Skin of body (tissue), 3 donors: ENCODE results near the gene PTGR2. TPM values are rescaled to one million over a fixed set of nuclear protein-coding genes. Genes with fewer than 3 reads are reported as not detected.
"Not testable (repeated sequence)": the region's sequence is repeated elsewhere in the genome, so short reads cannot be mapped to it uniquely, and the experiment has no call there.

Experiments used
- DNase-seq: peaks from one replicate; lab custom pipeline; 2025; lab: John Stamatoyannopoulos, UW
- small RNA-seq: library from RNA; depleted of rRNA; stranded (forward); fragments of <200 nt; gene quantifications from one replicate; pipeline ENCODE3, GENCODE V24; 2014; ENCODE audit warnings: low replicate concordance
- total RNA-seq: library from RNA; depleted of rRNA; stranded (reverse); fragments of >200 nt; gene quantifications from one replicate; pipeline ENCODE4 v1.2.3, GENCODE V29; 2014

Gene PTGR2
- total RNA-seq, 1 donor from 2014 or later: 3.7 TPM

DNA sequence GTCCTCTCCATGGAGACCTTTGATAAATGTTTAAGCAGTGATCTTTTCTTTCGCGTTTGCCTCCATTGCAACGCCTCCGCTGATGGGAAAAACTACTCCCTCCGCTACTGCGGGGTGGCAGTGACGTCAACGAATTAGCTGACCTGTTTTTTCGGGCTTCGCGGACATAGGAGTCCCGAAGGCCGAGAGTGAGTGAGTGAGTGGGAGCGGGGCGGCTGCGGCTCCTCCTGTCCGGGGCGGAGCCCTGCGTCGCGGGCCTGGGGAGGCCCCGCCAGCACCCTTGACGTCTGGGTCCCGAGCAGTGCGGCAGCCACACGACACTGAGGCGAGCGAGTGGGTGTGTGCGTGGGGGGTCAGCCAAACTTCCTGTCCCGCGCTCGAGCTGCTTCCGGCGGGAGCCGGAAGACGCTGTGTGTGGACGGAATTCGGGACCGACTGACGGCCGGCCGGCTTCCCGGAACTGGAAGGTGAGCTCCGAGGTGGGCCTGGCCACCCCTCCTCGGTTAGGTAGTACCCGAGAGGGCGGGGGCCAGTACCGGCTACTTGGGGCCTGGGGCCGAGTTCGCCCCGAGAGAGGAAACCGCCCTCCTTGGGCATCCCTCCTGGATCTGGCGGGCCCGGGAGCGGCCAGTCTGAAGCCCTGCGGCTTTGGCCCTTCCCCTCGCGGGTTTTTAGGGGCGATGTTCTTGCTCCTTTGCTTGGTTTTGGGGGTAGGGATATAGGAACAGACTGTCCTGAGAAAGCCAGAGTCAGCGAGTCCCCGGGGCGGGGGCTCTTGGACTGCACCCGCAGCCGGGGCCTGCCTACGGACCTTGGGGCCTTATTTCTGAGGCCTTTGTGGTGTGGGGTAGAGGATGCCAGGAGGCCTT is 35.1 kb downstream of the PTGR2 start, which contains the start of gene ZNF410:
Gene ZNF410 (plus strand): TSS at position 411 of the 869 bp plus-strand sequence. CDS start 5,317 bp downstream, outside the sequence.
- DNase-seq: peak; percentile 95

DNA sequence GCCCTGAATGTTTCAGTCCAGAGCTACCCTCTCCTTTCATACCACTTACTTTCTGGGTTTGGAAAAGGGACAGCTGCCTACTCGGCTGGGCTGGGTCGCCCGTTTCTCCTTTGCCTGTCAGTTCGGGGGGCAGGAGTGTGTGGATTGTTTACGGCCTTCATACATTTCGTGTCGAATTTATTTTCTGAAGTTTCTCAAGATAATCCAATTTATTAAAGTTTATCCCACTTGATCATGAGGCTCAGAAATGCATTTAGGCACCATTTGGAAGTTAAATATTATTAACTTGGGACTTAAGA is 35.6 kb downstream of the PTGR2 start:
- peak; percentile 18 for DNase-seq

DNA sequence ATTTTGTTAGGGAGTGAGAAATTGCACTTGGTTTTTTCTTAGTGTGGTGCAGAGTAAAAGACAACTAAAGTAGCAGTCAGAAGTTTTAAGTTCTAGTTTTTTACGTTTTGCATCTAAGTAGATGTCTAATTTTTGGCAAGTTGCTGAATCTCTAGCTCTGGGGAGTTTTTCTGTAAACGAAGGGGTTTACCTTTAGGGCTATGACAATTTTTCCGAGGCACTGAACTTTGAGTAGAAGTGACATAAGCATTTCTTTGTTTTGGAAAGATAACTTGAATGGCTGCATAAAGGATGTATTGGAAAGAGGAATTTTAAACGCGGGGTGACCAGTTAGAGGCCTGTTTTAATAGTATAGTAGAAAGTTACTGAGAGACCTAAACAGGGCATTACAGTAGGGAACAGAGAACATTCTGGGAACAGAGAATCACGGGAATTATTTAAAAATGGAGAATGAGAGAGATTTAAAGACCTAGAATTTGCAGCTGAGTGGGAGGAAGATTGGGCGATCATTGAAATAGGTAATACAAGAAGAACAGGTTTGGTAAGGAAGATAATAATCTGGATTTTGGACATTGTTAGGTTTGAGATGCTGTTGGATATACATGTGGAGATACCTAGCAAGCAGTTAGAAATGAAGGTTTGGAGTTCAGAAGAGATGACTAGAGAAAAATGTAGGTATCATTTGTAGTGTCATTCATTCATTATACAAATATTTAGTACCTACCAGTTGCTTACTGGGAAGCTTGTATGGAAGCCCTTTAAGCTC is 36.2 kb downstream of the PTGR2 start:
- no peak for DNase-seq

DNA sequence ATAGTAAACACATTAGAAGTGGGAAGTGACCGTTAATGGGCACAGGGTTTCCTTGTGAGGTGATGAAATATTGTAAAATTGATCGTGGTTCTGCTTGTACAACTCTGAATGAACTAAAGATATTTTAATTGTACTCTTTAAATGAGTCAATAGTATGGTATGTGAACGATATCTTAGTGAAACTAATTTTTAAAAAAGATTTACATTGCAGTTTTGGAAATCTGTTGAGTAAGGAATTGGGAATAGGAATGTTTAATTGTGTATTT is 36.8 kb downstream of the PTGR2 start:
- DNase-seq: no peak

DNA sequence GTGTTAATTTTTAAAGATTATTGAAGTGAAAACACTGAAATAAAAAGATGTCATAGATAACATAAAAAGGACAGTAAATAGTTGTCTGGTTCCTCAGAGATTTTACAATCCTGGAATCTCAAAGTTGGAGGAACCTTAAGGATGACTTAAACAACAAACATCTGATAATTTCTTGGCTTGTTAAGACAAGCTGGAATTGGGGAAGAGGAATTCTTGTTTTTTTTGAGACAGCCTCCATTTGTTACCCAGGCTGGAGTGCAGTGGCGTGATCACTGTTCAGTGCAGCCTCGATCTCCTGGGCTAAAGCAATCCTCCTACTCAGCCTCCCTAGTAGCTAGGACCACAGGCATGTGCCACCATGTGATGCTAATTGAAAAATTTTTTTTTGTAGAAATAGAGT is 37.3 kb downstream of the PTGR2 start:
- no peak for DNase-seq

DNA sequence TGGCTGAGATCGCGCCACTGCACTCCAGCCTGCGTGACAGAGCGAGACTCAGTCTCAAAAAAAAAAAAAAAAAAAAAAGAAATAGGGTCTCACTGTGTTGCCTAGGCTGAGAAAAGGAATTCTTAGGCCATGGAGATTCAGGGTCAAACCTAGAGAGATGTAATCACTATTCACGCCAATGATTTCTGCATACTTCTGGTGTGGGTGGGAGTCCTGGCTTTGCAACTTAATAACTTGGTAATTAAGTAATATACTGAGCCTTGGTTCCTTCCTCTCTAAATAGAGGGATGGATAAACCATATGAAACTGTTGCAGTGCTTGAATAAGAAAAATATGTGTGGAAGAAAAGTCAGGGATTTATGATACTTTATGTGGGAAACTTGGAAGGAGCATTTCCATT is 37.7 kb downstream of the PTGR2 start:
- DNase-seq: no peak

DNA sequence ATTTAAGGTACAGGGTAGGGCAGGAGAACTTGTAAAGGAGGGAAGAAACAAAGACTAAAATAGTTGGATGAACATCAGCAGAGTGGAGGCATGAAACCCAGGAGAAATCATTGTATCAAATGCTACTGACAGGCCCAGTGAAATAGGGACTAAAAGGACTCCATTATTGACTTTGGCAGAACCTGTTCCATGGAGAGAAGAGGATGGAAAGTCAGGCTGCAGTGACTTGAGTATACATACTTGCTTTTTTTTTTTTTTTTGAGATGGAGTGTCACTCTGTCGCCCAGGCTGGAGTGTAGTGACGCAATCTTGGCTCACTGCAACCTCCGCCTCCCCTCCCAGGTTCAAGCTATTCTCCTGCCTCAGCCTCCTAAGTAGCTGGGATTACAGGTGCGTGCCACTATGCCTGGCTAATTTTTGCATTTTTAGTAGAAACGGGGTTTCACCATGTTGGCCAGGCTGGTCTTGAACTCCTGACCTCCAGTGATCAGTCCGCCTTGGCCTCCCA is 42.6 kb downstream of the PTGR2 start:
- DNase-seq: not testable (repeated sequence)

DNA sequence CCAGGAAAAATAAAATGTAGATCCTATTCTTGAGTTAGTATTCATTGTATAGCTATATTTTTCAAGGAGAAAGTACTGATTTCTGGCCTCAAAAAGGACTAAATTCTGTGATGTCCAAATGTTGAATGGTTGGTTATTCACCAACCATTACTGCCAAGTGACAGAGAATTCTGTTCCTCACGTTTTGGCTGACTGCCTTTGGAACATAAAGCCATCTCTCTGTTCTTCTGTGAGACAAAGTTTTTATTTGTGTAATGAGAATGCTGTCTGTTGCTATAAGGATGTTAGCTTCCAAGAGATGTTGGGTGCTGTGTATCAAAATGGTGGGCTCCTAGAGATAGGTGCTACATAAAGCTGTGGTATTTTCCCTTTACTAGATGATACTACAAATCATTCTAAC is 44.3 kb downstream of the PTGR2 start:
- no peak for DNase-seq

DNA sequence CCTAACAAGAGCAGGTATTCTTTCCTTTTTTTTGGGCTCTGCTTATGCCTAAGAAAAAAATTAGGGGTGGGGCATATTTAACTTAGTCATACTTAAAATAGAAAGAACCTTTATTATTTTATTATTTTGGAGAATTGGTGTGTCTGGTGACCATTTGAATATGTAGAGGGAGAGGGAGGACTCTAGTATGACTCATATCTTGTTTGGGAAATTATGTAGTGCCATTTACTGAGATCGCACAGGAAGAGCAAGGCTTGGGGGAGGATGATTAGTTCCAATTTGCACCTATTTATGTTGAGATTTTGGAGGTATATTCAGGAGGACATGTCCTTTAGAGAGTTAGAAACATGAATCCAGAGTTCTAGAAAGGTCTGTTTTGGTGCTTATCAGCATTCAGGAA is 44.9 kb downstream of the PTGR2 start:
- DNase-seq: no peak

DNA sequence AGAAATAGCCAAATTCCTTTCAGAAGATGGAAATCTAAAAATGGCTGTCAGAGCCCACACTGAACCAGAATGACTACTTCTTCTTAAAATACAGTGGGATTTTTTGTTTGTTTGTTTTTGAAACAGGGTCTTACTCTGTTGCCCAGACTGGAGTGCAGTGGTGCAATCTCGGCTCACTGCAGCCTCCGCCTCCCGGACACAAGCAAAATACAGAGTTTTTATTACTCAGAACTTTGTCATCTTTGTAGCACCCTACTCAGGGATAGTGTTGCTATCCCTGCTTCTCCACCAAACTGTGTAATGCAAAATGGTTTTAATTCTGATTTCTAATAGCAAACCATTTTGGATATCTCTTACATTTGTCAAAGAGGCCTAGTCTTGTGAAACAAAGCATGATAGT is 51.4 kb downstream of the PTGR2 start:
- no peak for DNase-seq

DNA sequence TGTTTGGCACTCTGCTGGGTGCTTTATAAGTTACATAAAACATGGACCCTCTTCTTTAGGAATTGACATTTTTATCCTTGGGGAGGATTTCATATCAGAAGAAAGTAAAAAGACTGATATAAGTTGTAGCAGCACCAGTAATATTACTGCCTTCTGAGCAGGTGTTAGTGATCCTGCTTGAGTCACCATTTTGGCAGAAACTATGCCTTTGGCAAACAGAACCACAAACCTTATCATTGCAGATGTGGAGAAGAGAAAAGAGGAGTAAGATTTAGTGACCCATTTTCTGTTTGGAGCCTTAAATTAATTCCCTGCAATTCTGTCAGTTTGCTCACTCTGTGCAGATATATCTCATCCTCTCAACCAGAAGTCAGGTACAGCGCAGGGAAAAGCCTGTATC is 58.0 kb downstream of the PTGR2 start:
- no peak for DNase-seq

DNA sequence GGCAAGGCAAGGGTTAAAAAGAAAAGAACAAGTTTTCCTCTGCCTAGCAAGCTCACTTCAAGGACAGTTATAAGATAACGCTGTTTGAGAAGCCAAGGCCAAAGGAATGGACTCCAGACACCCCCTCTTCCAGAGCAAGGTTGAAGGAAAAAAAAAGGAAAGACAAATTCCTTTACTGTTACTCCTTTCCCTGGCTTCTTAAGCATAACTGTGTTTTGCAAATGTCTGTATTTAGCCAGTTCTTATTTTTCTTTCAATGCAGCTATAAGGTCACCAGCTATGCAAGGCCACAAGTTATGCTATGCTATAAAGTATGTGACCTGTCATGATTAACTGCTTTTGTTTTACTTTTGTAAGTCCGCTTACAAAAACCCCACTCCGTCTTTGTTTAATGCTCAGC is 61.6 kb downstream of the PTGR2 start:
- no peak for DNase-seq

DNA sequence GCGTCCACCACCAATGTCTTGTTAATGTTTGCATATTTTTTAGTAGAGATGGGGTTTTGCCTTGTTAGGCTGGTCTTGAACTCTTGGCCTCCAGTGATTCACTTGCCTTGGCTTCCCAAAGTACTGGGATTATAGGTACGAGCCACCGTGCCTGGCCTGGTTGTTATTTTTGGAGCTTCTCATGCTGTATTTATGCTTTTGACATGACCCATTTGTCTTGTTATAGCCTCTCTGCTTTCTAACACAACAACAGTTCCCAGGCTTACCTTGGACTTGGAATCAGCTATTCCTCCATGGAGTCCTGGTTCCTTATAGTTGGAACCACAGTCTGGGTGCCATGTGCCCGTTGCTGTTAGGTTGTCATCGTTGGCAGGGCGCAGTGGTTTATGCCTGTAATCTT is 64.7 kb downstream of the PTGR2 start:
- DNase-seq: no peak

DNA sequence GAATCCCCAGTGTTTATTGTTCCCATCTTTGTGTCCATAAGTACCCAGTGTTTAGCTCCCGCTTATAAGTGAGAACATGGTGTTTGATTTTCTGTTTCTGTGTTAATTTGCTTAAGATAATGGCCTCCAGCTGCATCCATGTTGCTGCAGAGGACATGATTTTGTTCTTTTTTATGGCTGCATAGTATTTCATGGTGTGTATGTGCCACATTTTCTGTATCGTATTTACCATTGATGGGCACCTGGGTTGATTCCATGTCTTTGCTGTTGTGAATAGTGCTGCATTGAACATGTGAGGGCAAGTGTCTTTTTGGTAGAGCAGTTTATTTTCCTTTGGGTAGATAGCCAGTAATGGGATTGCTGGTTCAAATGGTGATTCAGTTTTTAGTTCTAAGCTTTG is 67.8 kb downstream of the PTGR2 start:
- not testable (repeated sequence) for DNase-seq

DNA sequence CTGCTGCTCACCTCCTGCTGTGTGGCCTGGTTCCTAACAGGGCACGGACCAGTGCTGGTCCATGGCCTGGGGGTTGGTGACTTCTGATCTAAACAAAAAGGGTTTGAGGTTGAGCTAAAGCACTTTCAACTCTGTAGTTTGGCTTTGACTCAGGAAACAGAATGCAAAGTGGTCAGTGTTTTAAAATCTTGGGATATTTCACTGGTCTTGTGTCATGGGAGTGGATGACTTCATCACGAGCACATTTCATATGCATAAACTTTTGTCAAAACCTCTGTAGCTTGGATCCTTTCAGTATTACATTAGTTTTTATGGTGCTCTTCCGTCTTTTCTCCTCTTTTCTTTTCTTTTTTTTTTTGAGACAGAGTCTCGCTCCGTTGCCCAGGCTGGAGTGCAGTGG is 72.7 kb downstream of the PTGR2 start:
- DNase-seq: no peak

Small RNAs within 50 kb of the gene (small RNA-seq; reads per million reads assigned to genes)
- gene AC005520.4 (not detected), gene RF00019 (not detected)

Other genes starting within 250 kb of the PTGR2 start
- gene ACOT6, start 239.3 kb upstream of the PTGR2 start, total RNA-seq: not detected
- 5.0 TPM for gene DNAL1, start 206.8 kb upstream of the PTGR2 start, total RNA-seq
- gene PNMA1, start 137.4 kb upstream of the PTGR2 start, total RNA-seq: 15.7 TPM
- 61.0 TPM for gene ZNF410, start 35.0 kb downstream of the PTGR2 start, total RNA-seq
- 3.4 TPM for gene FAM161B, start 98.3 kb downstream of the PTGR2 start, total RNA-seq
- gene COQ6, start 98.5 kb downstream of the PTGR2 start, total RNA-seq: 15.0 TPM
- gene ENTPD5, start 167.5 kb downstream of the PTGR2 start, total RNA-seq: 8.9 TPM
- gene BBOF1, start 167.5 kb downstream of the PTGR2 start, total RNA-seq: 11.2 TPM
- gene ALDH6A1, start 232.6 kb downstream of the PTGR2 start, total RNA-seq: 32.7 TPM
- 11.5 TPM for gene LIN52, start 233.1 kb downstream of the PTGR2 start, total RNA-seq